Spinal cord (tissue), 10 donors: Measurements from ENCODE around the gene ADRA2A. TPM values are rescaled to one million over a fixed set of nuclear protein-coding genes. Genes with fewer than 3 reads are reported as not detected.

Experiments used
- DNase-seq, 6 donors: peaks; one replicate each; pipeline versions ENCODE4 v3.0.0 to v3.0.0-alpha.2; 2013 to 2015; ENCODE audit warnings: low spot score in 6 of 6, low read depth in 4 of 6
- H3K27ac ChIP-seq: one replicate; pipeline ENCODE4 v1.5.1; 2013; ENCODE audit warnings: low read depth, low read length, control low read depth
- H3K27me3 ChIP-seq: one replicate; pipeline ENCODE4 v1.6.1; 2013; ENCODE audit warnings: low read length; ENCODE audit not compliant: control insufficient read depth, insufficient read depth
- H3K36me3 ChIP-seq: one replicate; pipeline ENCODE4 v1.6.1; 2013; ENCODE audit warnings: low read length; ENCODE audit not compliant: control insufficient read depth, insufficient read depth
- H3K4me1 ChIP-seq: one replicate; pipeline ENCODE4 v1.6.1; 2013; ENCODE audit warnings: low read length; ENCODE audit not compliant: control insufficient read depth, insufficient read depth
- H3K4me3 ChIP-seq: one replicate; pipeline ENCODE4 v1.5.1; 2013; ENCODE audit warnings: low read depth, low read length, control low read depth
- H3K9me3 ChIP-seq: one replicate; pipeline ENCODE4 v1.6.1; 2013; ENCODE audit warnings: low read length; ENCODE audit not compliant: control insufficient read depth, insufficient read depth
- WGBS: methylation state at CpG from one replicate; pipeline ENCODE4 v1.1.5; 2013; ENCODE audit warnings: missing lambda C conversion rate; ENCODE audit not compliant: insufficient coverage; 5-methylcytosine and 5-hydroxymethylcytosine counted together
- polyA plus RNA-seq, 2 donors: library from polyadenylated mRNA; unstranded; fragments of 120-200 nt; gene quantifications; one replicate each; pipeline ENCODE4 v1.2.1, GENCODE V29; 2013; ENCODE audit not compliant: insufficient read length in 2 of 2
- total RNA-seq, 2 donors: library from RNA; depleted of rRNA in 1 of 2; stranded (reverse); fragments of 120-200 nt in 1 of 2; fragments of >200 nt in 1 of 2; gene quantifications; one replicate each; pipeline versions ENCODE4 v1.2.3 to v1.2.4, GENCODE V29; 2013 to 2014
- donor health status: healthy.

ADRA2A gene
- total and polyA plus RNA-seq, 4 donors: 6.2 to 16.8 (median 11.2) TPM

- 82% methylated on average over 4 of the region's 4 CpGs for WGBS
- no peak overlapping the region for H3K27ac ChIP-seq
- no peak overlapping the region for H3K4me3 ChIP-seq
- no peak for DNase-seq
- no peaks in the 10 kb centered on the region for H3K36me3 ChIP-seq
- no peaks in the 10 kb centered on the region for H3K27me3 ChIP-seq
- H3K9me3 ChIP-seq: no peaks in the 10 kb centered on the region
- H3K4me1 ChIP-seq: no peaks in the 10 kb centered on the region
Observed at GRCh38 chr10:111107023-111107422, 30.2 kb downstream of the ADRA2A start.

GRCh38 chr10:111107846-111108245, 31.0 kb downstream of the ADRA2A start:
- Histone ChIP-seq H3K27ac (no peak overlapping the region), H3K27me3 (no peaks in the 10 kb centered on the region), H3K4me3 (no peak overlapping the region), H3K9me3 (no peaks in the 10 kb centered on the region), H3K36me3 (no peaks in the 10 kb centered on the region), H3K4me1 (no peaks in the 10 kb centered on the region)
- DNase-seq: no peak
- WGBS: 85% methylated on average over 4 of the region's 4 CpGs

- Histone ChIP-seq H3K27me3 (no peaks in the 10 kb centered on the region), H3K4me1 (no peaks in the 10 kb centered on the region), H3K9me3 (no peaks in the 10 kb centered on the region), H3K4me3 (no peak overlapping the region), H3K36me3 (no peaks in the 10 kb centered on the region), H3K27ac (no peak overlapping the region)
- DNase-seq: no peak
- 100% methylated on average over 1 of the region's 6 CpGs for WGBS
Observed at GRCh38 chr10:111108441-111108840, 31.6 kb downstream of the ADRA2A start.

GRCh38 chr10:111109501-111110242, 32.8 kb downstream of the ADRA2A start:
- DNase-seq: peak in 2 of 6 donors; percentile 22 to 25
- Histone ChIP-seq H3K4me1 (no peaks in the 10 kb centered on the region), H3K9me3 (no peaks in the 10 kb centered on the region), H3K27me3 (no peaks in the 10 kb centered on the region), H3K4me3 (no peak overlapping the region), H3K36me3 (no peaks in the 10 kb centered on the region), H3K27ac (no peak overlapping the region)
- 50% methylated on average over 1 of the region's 8 CpGs for WGBS

- WGBS: no CpG with 5 or more reads among the region's 3 CpGs
- H3K27me3 ChIP-seq: no peaks in the 10 kb centered on the region
- no peaks in the 10 kb centered on the region for H3K9me3 ChIP-seq
- no peak overlapping the region for H3K4me3 ChIP-seq
- DNase-seq: peak in 1 of 6 donors; percentile 62
- no peaks in the 10 kb centered on the region for H3K36me3 ChIP-seq
- no peaks in the 10 kb centered on the region for H3K4me1 ChIP-seq
- H3K27ac ChIP-seq: no peak overlapping the region
Observed at GRCh38 chr10:111110771-111111170, 33.9 kb downstream of the ADRA2A start.

- Histone ChIP-seq H3K27ac (no peak overlapping the region), H3K4me3 (no peak overlapping the region), H3K27me3 (no peaks in the 10 kb centered on the region), H3K36me3 (no peaks in the 10 kb centered on the region), H3K9me3 (no peaks in the 10 kb centered on the region), H3K4me1 (no peaks in the 10 kb centered on the region)
- WGBS: 100% methylated on average over 1 of the region's 1 CpG
- DNase-seq: no peak
Observed at GRCh38 chr10:111112333-111112732, 35.5 kb downstream of the ADRA2A start.

- H3K27me3 ChIP-seq: no peaks in the 10 kb centered on the region
- WGBS: 95% methylated on average over 5 of the region's 8 CpGs
- H3K36me3 ChIP-seq: no peaks in the 10 kb centered on the region
- DNase-seq: no peak
- no peak overlapping the region for H3K4me3 ChIP-seq
- no peaks in the 10 kb centered on the region for H3K9me3 ChIP-seq
- H3K4me1 ChIP-seq: no peaks in the 10 kb centered on the region
- H3K27ac ChIP-seq: no peak overlapping the region
Observed at GRCh38 chr10:111113238-111113960, 36.6 kb downstream of the ADRA2A start.

GRCh38 chr10:111113961-111114757, 37.3 kb downstream of the ADRA2A start:
- Histone ChIP-seq H3K9me3 (no peaks in the 10 kb centered on the region), H3K36me3 (no peaks in the 10 kb centered on the region), H3K27me3 (no peaks in the 10 kb centered on the region), H3K27ac (no peak overlapping the region), H3K4me1 (no peaks in the 10 kb centered on the region), H3K4me3 (no peak overlapping the region)
- no peak for DNase-seq
- 84% methylated on average over 7 of the region's 12 CpGs for WGBS

GRCh38 chr10:111114758-111115500, 38.1 kb downstream of the ADRA2A start:
- no peak overlapping the region for H3K27ac ChIP-seq
- H3K4me3 ChIP-seq: no peak overlapping the region
- 81% methylated on average over 7 of the region's 12 CpGs for WGBS
- no peaks in the 10 kb centered on the region for H3K27me3 ChIP-seq
- no peaks in the 10 kb centered on the region for H3K4me1 ChIP-seq
- DNase-seq: no peak
- H3K36me3 ChIP-seq: no peaks in the 10 kb centered on the region
- no peaks in the 10 kb centered on the region for H3K9me3 ChIP-seq
